Measurements from ENCODE around the gene PLEKHM3. TPM values are rescaled to one million over a fixed set of nuclear protein-coding genes. Genes with fewer than 3 reads are reported as not detected.

Gene PLEKHM3
- polyA plus RNA-seq, 2 of the 4 experiments (the other 2 are of a cell fraction) = 2.9 to 6.5 TPM

GRCh38 chr2:207995887-207996286, 29.4 kb downstream of the PLEKHM3 start:
- DNase-seq (ENCODE audit: low read depth in 1 of 2, low spot score in 1 of 2) (no peak), FAIRE-seq (no peak), ATAC-seq (no peak)
- H3K4me2 ChIP-seq = no peak overlapping the region
- ChIA-PET CTCF (interaction anchor here (0.6 to 2.4 kb wide), 4 partner anchors 23 to 297 kb away, joined by 3 to 10 read pairs (median 8); no protein-coding TSS in a partner anchor), POLR2A (no interaction called here)
- H3K4me1 ChIP-seq = 0 out of 3 replicates have a peak, but pooled peaks cover 3% of the 10 kb centered on the region
- H3K4me3 ChIP-seq = no peak overlapping the region
- 46% methylated on average over 3 of the region's 3 CpGs for WGBS (ENCODE audit: missing lambda C conversion rate)
- H3K9me3 ChIP-seq = no peaks in the 10 kb centered on the region
- TF ChIP-seq FOSL2 (IDR thresholded peaks at IDR 0.05) = no peak
- no peak for TF ChIP-seq FOSL2 (CRISPR knock-in tag; IDR thresholded peaks at IDR 0.05)
- TF ChIP-seq TP53 (CRISPR knock-in tag; IDR thresholded peaks at IDR 0.05) = no peak
- TF ChIP-seq SMC3 (IDR thresholded peaks at IDR 0.05) = no peak
- TF ChIP-seq CBX8 (IDR thresholded peaks at IDR 0.05) = no peak
- no peak for TF ChIP-seq EHF (CRISPR knock-in tag; IDR thresholded peaks at IDR 0.05)
- TF ChIP-seq ELK1 (IDR thresholded peaks at IDR 0.05; ENCODE audit: low read depth, low read length) = no peak
- TF ChIP-seq SREBF2 (IDR thresholded peaks at IDR 0.05) = no peak
- no peak for TF ChIP-seq GATA3 (IDR thresholded peaks at IDR 0.05; ENCODE audit: borderline replicate concordance)
- no peak for TF ChIP-seq JUNB (IDR thresholded peaks at IDR 0.05)
- TF ChIP-seq PHF8 (IDR thresholded peaks at IDR 0.05; ENCODE audit: borderline replicate concordance, low read depth) = no peak
- TF ChIP-seq ATOH8 (CRISPR knock-in tag; IDR thresholded peaks at IDR 0.05; ENCODE audit: low read depth) = no peak
- TF ChIP-seq USF2 (IDR thresholded peaks at IDR 0.05) = no peak
- no peak for TF ChIP-seq HEYL (CRISPR knock-in tag; IDR thresholded peaks at IDR 0.05)
- no peak for TF ChIP-seq CEBPB (IDR thresholded peaks at IDR 0.05)
- no peak for TF ChIP-seq FOSB (CRISPR knock-in tag; IDR thresholded peaks at IDR 0.05)
- TF ChIP-seq HOXB5 (CRISPR knock-in tag; IDR thresholded peaks at IDR 0.05) = no peak
- TF ChIP-seq RAD21 (conservative IDR thresholded peaks at IDR 0.05 in 1 of 2, IDR thresholded peaks at IDR 0.05 in 1 of 2) = no peak
- no peak overlapping the region for H3K27ac ChIP-seq

GRCh38 chr2:207993151-207993763, 32.1 kb downstream of the PLEKHM3 start:
- ATAC-seq (no peak), DNase-seq (ENCODE audit: low read depth in 1 of 2, low spot score in 1 of 2) (no peak), FAIRE-seq (no peak)
- WGBS (ENCODE audit: missing lambda C conversion rate) = 82% methylated on average over 4 of the region's 4 CpGs
- CTCF ChIA-PET = interaction anchor here (0.6 to 1.0 kb wide), 2 partner anchors 13 to 200 kb away, joined by 3 to 4 read pairs; no protein-coding TSS in a partner anchor
- no peak overlapping the region for H3K4me3 ChIP-seq
- H3K4me2 ChIP-seq = no peak overlapping the region
- H3K9me3 ChIP-seq = no peaks in the 10 kb centered on the region
- 0 out of 3 replicates have a peak, but pooled peaks cover 3% of the 10 kb centered on the region for H3K4me1 ChIP-seq
- TF ChIP-seq MYC (IDR thresholded peaks at IDR 0.05; ENCODE audit: borderline replicate concordance, low read length) = no peak
- no peak for TF ChIP-seq ATOH8 (CRISPR knock-in tag; IDR thresholded peaks at IDR 0.05; ENCODE audit: low read depth)
- no peak for TF ChIP-seq CEBPB (IDR thresholded peaks at IDR 0.05)
- no peak for TF ChIP-seq RFX5 (IDR thresholded peaks at IDR 0.05)
- TF ChIP-seq MAZ (IDR thresholded peaks at IDR 0.05; ENCODE audit: borderline replicate concordance, low read depth, low read length) = no peak
- no peak for TF ChIP-seq HEYL (CRISPR knock-in tag; IDR thresholded peaks at IDR 0.05)
- no peak for TF ChIP-seq HOXA7 (CRISPR knock-in tag; IDR thresholded peaks at IDR 0.05)
- no peak for TF ChIP-seq FOSB (CRISPR knock-in tag; IDR thresholded peaks at IDR 0.05)
- TF ChIP-seq PHF8 (IDR thresholded peaks at IDR 0.05; ENCODE audit: borderline replicate concordance, low read depth) = no peak
- TF ChIP-seq SREBF2 (IDR thresholded peaks at IDR 0.05) = no peak
- no peak for TF ChIP-seq EP300 (IDR thresholded peaks at IDR 0.05)
- no peak for TF ChIP-seq CHD4 (IDR thresholded peaks at IDR 0.05; ENCODE audit: borderline replicate concordance)
- no peak for TF ChIP-seq RCOR1 (IDR thresholded peaks at IDR 0.05; ENCODE audit: low read depth, low read length)
- no peak for TF ChIP-seq CTCF (IDR thresholded peaks at IDR 0.05)
- no peak for TF ChIP-seq PBX3 (IDR thresholded peaks at IDR 0.05)
- no peak for TF ChIP-seq CBX2 (IDR thresholded peaks at IDR 0.05; ENCODE audit: borderline replicate concordance, low read depth)
- TF ChIP-seq NPAS2 (CRISPR knock-in tag; IDR thresholded peaks at IDR 0.05; ENCODE audit: borderline replicate concordance) = no peak
- H3K27ac ChIP-seq = no peak overlapping the region
- POLR2A ChIA-PET = no interaction called here

Measured in A549 (cell line).